HG03097 (cell line): ENCODE measurements around the gene CYP4A11.
"Not testable (repeated sequence)": the region's sequence is repeated elsewhere in the genome, so short reads cannot be mapped to it uniquely, and the experiment has no call there.

Experiments used
- ATAC-seq: cut with Tn5 transposase; IDR thresholded peaks from one replicate; pipeline ENCODE4 v1.9.1; 2021; ENCODE audit not compliant: unreplicated experiment, low FRiP score

The CYP4A11 gene

GRCh38 chr1:46927249-46927835, 13.9 kb downstream of the CYP4A11 start:
- no peak for ATAC-seq

- ATAC-seq, result no peak
These were observed 30.5 kb downstream of the CYP4A11 start for GRCh38 chr1:46910790-46911189.

- no peak for ATAC-seq
These were observed 37.8 kb downstream of the CYP4A11 start for GRCh38 chr1:46903481-46903880.

- ATAC-seq, result no peak
These were observed 40.9 kb downstream of the CYP4A11 start for GRCh38 chr1:46900401-46900800.

GRCh38 chr1:46881656-46882055, 59.6 kb downstream of the CYP4A11 start:
- ATAC-seq, result not testable (repeated sequence)
